H9 (cell line): ENCODE data around the gene PLCH2. TPM values are rescaled to one million over a fixed set of nuclear protein-coding genes. Genes with fewer than 3 reads are reported as not detected.

Experiments
- DNase-seq: peaks from one replicate; pipeline ENCODE4 v3.0.0-alpha.2; 2017
- H2AFZ ChIP-seq: one replicate; pipeline ENCODE4 v1.6.1; 2013; ENCODE audit warnings: mild to moderate bottlenecking, low read length, control low read depth, moderate library complexity
- H2AK5ac ChIP-seq: 2 replicates; pipeline ENCODE4 v1.6.1; 2013; ENCODE audit warnings: low read length, control low read depth, mixed read lengths; ENCODE audit not compliant: insufficient read length
- H2BK120ac ChIP-seq: one replicate; pipeline ENCODE4 v1.6.1; 2013; ENCODE audit warnings: low read depth, mild to moderate bottlenecking, low read length, control low read depth, inconsistent platforms; ENCODE audit not compliant: poor library complexity, severe bottlenecking
- H2BK12ac ChIP-seq: 2 replicates; pipeline ENCODE4 v1.6.1; 2013; ENCODE audit warnings: low read length, control low read depth, mixed read lengths, low read depth; ENCODE audit not compliant: insufficient read length
- H2BK15ac ChIP-seq: 2 replicates; pipeline ENCODE4 v1.6.1; 2013; ENCODE audit warnings: low read depth, low read length, control low read depth
- H2BK20ac ChIP-seq: one replicate; pipeline ENCODE4 v1.6.1; 2013; ENCODE audit warnings: low read depth, mild to moderate bottlenecking, low read length, control low read depth, inconsistent platforms; ENCODE audit not compliant: poor library complexity, severe bottlenecking
- H2BK5ac ChIP-seq: 2 replicates; pipeline ENCODE4 v1.6.1; 2013; ENCODE audit warnings: low read length, control low read depth, mixed read lengths; ENCODE audit not compliant: insufficient read length
- H3K14ac ChIP-seq: 2 replicates; pipeline ENCODE4 v1.6.1; 2013; ENCODE audit warnings: low read length, control low read depth; ENCODE audit not compliant: insufficient read depth
- H3K18ac ChIP-seq: 2 replicates; pipeline ENCODE4 v1.6.1; 2013; ENCODE audit warnings: low read depth, mild to moderate bottlenecking, mixed read lengths, low read length, control low read depth; ENCODE audit not compliant: insufficient read length
- H3K23ac ChIP-seq: 2 replicates; pipeline ENCODE4 v1.6.1; 2013; ENCODE audit warnings: low read length, control low read depth, mixed read lengths, low read depth; ENCODE audit not compliant: insufficient read length
- H3K23me2 ChIP-seq: 2 replicates; pipeline ENCODE4 v1.6.1; 2013; ENCODE audit warnings: low read depth, mild to moderate bottlenecking, mixed read lengths, low read length, control low read depth; ENCODE audit not compliant: insufficient read length, poor library complexity, severe bottlenecking
- H3K27ac ChIP-seq: 2 replicates; pipeline ENCODE4 v1.5.1; 2013; ENCODE audit warnings: low read length, control low read depth, mixed read lengths, low read depth; ENCODE audit not compliant: insufficient read length
- H3K27me3 ChIP-seq: 2 replicates; pipeline ENCODE4 v1.6.1; 2013; ENCODE audit warnings: low read length, control low read depth, inconsistent platforms; ENCODE audit not compliant: insufficient read depth
- H3K4ac ChIP-seq: 2 replicates; pipeline ENCODE4 v1.6.1; 2013; ENCODE audit warnings: low read depth, mild to moderate bottlenecking, control low read depth, inconsistent platforms, low read length, moderate library complexity
- H3K4me1 ChIP-seq: 2 replicates; pipeline ENCODE4 v1.6.1; 2013; ENCODE audit warnings: low read length, control low read depth, inconsistent platforms; ENCODE audit not compliant: insufficient read depth
- H3K4me2 ChIP-seq: 2 replicates; pipeline ENCODE4 v1.6.1; 2013; ENCODE audit warnings: low read length, control low read depth, mixed read lengths; ENCODE audit not compliant: insufficient read length, insufficient read depth
- H3K56ac ChIP-seq: 2 replicates; pipeline ENCODE4 v1.6.1; 2013; ENCODE audit warnings: low read depth, mild to moderate bottlenecking, mixed read lengths, low read length, control low read depth; ENCODE audit not compliant: insufficient read length
- H3K79me1 ChIP-seq: 2 replicates; pipeline ENCODE4 v1.6.1; 2013; ENCODE audit warnings: low read depth, mild to moderate bottlenecking, moderate library complexity, low read length, control low read depth, inconsistent platforms; ENCODE audit not compliant: insufficient read depth, poor library complexity, severe bottlenecking
- H3K79me2 ChIP-seq: 2 replicates; pipeline ENCODE4 v1.6.1; 2013; ENCODE audit warnings: low read length, control low read depth, inconsistent platforms; ENCODE audit not compliant: insufficient read depth
- H3K9ac ChIP-seq: 2 replicates; pipeline ENCODE4 v1.6.1; 2013; ENCODE audit warnings: low read length, control low read depth, mixed read lengths; ENCODE audit not compliant: insufficient read length; ENCODE audit errors: extremely low read depth
- H3K9me3 ChIP-seq: one replicate; pipeline ENCODE4 v1.6.1; 2013; ENCODE audit warnings: low read depth, low read length, inconsistent platforms; ENCODE audit not compliant: control insufficient read depth
- H3T11ph ChIP-seq: one replicate; pipeline ENCODE4 v1.6.1; 2013; ENCODE audit warnings: mild to moderate bottlenecking, low read length, control low read depth, inconsistent platforms
- H4K20me1 ChIP-seq: one replicate; pipeline ENCODE4 v1.6.1; 2013; ENCODE audit not compliant: control insufficient read depth, insufficient read length, insufficient read depth
- H4K5ac ChIP-seq: 2 replicates; pipeline ENCODE4 v1.6.1; 2013; ENCODE audit warnings: low read depth, mild to moderate bottlenecking, mixed read lengths, low read length, control low read depth; ENCODE audit not compliant: insufficient read length
- H4K8ac ChIP-seq: replicated peaks from 2 replicates; pipeline ENCODE4 v1.6.1; 2013; ENCODE audit warnings: low read length, control low read depth, mixed read lengths, low read depth; ENCODE audit not compliant: insufficient read length
- H4K91ac ChIP-seq: 2 replicates; pipeline ENCODE4 v1.6.1; 2013; ENCODE audit warnings: low read depth, mild to moderate bottlenecking, moderate library complexity, mixed read lengths, low read length, control low read depth; ENCODE audit not compliant: insufficient read length
- H3K27ac Mint-ChIP-seq, 3 experiments: 2 replicates in 2 of 3; 3 replicates in 1 of 3; pipeline ENCODE4 v1.8.0; 2020 to 2021; ENCODE audit warnings: mixed read lengths in 3 of 3, mild to moderate bottlenecking in 1 of 3, moderate library complexity in 1 of 3
- H3K27me3 Mint-ChIP-seq: 2 replicates; pipeline ENCODE4 v1.8.0; 2021; ENCODE audit warnings: low read depth, mild to moderate bottlenecking, moderate library complexity, mixed read lengths
- H3K36me3 Mint-ChIP-seq, 3 experiments: 2 replicates in 2 of 3; 3 replicates in 1 of 3; pipeline ENCODE4 v1.8.0; 2020 to 2021; ENCODE audit warnings: low read depth in 3 of 3, mixed read lengths in 3 of 3; ENCODE audit not compliant: insufficient read depth in 1 of 3
- H3K4me1 Mint-ChIP-seq, 2 experiments: 2 replicates each; pipeline ENCODE4 v1.8.0; 2020; ENCODE audit warnings: mixed read lengths in 2 of 2
- H3K4me3 Mint-ChIP-seq, 2 experiments: 2 replicates in 1 of 2; 3 replicates in 1 of 2; pipeline ENCODE4 v1.8.0; 2020 to 2021; ENCODE audit warnings: mild to moderate bottlenecking in 2 of 2, mixed read lengths in 2 of 2, moderate library complexity in 1 of 2
- H3K9me3 Mint-ChIP-seq, 2 experiments: 2 replicates in 1 of 2; 3 replicates in 1 of 2; pipeline ENCODE4 v1.8.0; 2020; ENCODE audit warnings: mild to moderate bottlenecking in 2 of 2, mixed read lengths in 2 of 2, moderate library complexity in 1 of 2
- WGBS: extraction: QIAGEN DNeasy Blood & Tissue Kit; methylation state at CpG from one replicate; pipeline ENCODE4 v1.1.7; 2013; ENCODE audit warnings: missing lambda C conversion rate, low lambda C conversion rate, mixed read lengths; ENCODE audit not compliant: insufficient read length; ENCODE audit errors: extremely low coverage; 5-methylcytosine and 5-hydroxymethylcytosine counted together
- total RNA-seq: library from RNA; stranded (reverse); gene quantifications from 2 replicates; pipeline ENCODE4 v1.2.1, GENCODE V29; 2021
- TF ChIP-seq, protein P1 (sequence below): fragments of 200-600 bp; sonication (generic); conservative IDR thresholded peaks from 3 replicates; pipeline ENCODE4 v1.8.0; 2021; ENCODE audit warnings: antibody characterized with exemption, mild to moderate bottlenecking

PLCH2 gene
- total RNA-seq, 1 experiment from 2014 or later = 0.09 TPM

DNA sequence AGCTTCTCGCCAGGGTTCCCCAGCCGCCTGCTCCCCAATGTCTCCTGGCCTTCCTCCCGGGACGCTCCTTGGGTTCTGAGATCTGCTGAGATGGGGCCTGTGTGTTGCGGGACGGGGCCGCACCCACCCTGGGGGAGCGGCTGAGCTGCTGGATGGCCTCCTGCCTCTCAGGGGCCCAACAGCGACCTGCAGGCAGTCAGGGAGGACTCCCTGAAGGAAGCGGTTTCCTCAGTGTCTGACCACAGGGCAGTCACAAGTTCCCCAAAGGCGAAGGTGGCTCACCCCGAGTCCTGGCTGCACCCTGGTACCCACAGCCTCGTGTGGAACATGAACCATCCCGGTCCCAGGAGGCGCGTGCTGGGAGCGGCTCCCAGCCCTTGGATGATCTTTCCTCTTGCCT, 18.6 kb upstream of the PLCH2 start:
- Histone ChIP-seq H3K23ac (no peak overlapping the region), H2AFZ (no peak overlapping the region), H3K27ac (no peak overlapping the region), H2BK20ac (no peak overlapping the region), H4K91ac (no peak overlapping the region), H3K4me1 (no peaks in the 10 kb centered on the region), H2BK12ac (no peak overlapping the region), H3K18ac (no peak overlapping the region), H3K14ac (no peak overlapping the region; the same call in 1 of the 2 replicates), H4K5ac (no peak overlapping the region), H3K23me2 (peaks cover 3% of the 10 kb centered on the region), H3K27me3 (no peaks in the 10 kb centered on the region), H2BK120ac (no peak overlapping the region), H3T11ph (no peak overlapping the region), H2AK5ac (no peak overlapping the region), H3K79me2 (no peaks in the 10 kb centered on the region), H3K9me3 (no peaks in the 10 kb centered on the region), H3K4me2 (no peak overlapping the region), H3K9ac (no peak overlapping the region), H3K79me1 (no peaks in the 10 kb centered on the region), H4K20me1 (no peaks in the 10 kb centered on the region), H2BK5ac (no peak overlapping the region), H3K4ac (no peak overlapping the region), H4K8ac (no peak overlapping the region), H3K56ac (no peak overlapping the region), H2BK15ac (no peak overlapping the region)
- H3K27ac Mint-ChIP-seq = no peak overlapping the region; a peak in 2 of 7 replicates
- TF ChIP-seq, protein P1, sequence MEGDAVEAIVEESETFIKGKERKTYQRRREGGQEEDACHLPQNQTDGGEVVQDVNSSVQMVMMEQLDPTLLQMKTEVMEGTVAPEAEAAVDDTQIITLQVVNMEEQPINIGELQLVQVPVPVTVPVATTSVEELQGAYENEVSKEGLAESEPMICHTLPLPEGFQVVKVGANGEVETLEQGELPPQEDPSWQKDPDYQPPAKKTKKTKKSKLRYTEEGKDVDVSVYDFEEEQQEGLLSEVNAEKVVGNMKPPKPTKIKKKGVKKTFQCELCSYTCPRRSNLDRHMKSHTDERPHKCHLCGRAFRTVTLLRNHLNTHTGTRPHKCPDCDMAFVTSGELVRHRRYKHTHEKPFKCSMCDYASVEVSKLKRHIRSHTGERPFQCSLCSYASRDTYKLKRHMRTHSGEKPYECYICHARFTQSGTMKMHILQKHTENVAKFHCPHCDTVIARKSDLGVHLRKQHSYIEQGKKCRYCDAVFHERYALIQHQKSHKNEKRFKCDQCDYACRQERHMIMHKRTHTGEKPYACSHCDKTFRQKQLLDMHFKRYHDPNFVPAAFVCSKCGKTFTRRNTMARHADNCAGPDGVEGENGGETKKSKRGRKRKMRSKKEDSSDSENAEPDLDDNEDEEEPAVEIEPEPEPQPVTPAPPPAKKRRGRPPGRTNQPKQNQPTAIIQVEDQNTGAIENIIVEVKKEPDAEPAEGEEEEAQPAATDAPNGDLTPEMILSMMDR = no peak
- no peaks in the 10 kb centered on the region for H3K9me3 Mint-ChIP-seq
- H3K4me1 Mint-ChIP-seq = peaks cover 0 to 4% of the 10 kb centered on the region in 2 experiments; a peak in 2 of 4 replicates
- no peaks in the 10 kb centered on the region for H3K36me3 Mint-ChIP-seq
- H3K27me3 Mint-ChIP-seq = no peaks in the 10 kb centered on the region
- H3K4me3 Mint-ChIP-seq = no peak overlapping the region
- no peak for DNase-seq
- WGBS = no CpG with 5 or more reads among the region's 17 CpGs
